SK-N-SH (cell line): ENCODE results near the gene GRB10. TPM values are rescaled to one million over a fixed set of nuclear protein-coding genes. Genes with fewer than 3 reads are reported as not detected.

Source experiments
- CTCF ChIA-PET: fragments of 300-600, 350-600 bp; formaldehyde crosslinking; extraction: SDS; loops from one replicate; lab custom pipeline; 2021; lab: Yijun Ruan, JAX
- POLR2A ChIA-PET: fragments of 350-600 bp; sonication (Branson Sonifier 250); formaldehyde crosslinking; extraction: SDS; loops from one replicate; lab custom pipeline; 2020; ENCODE audit warnings: antibody characterized with exemption, inconsistent platforms; lab: Yijun Ruan, JAX
- DNase-seq: peaks from one replicate; pipeline ENCODE4 v3.0.0; 2012
- H2AFZ ChIP-seq: fragments of 200-600 bp; sonication (generic); 2 replicates; pipeline ENCODE4 v1.8.1; 2016; ENCODE audit warnings: antibody characterized with exemption, mild to moderate bottlenecking, low read depth
- H3F3A ChIP-seq: fragments of 200-600 bp; sonication (generic); replicated peaks from 2 replicates; pipeline ENCODE3; 2016; ENCODE audit warnings: antibody characterized with exemption, mild to moderate bottlenecking; ENCODE audit not compliant: insufficient read depth
- H3K27ac ChIP-seq, 2 experiments: fragments of 200-500 bp in 1 of 2; fragments of 200-600 bp in 1 of 2; sonication (Bioruptor generic) in 1 of 2; sonication (generic), shearing (Covaris generic) in 1 of 2; 2 replicates each; pipeline versions ENCODE4 v1.5.1 to v1.6.1; 2014 to 2016; ENCODE audit warnings: low read depth in 2 of 2, inconsistent platforms in 1 of 2, low read length in 1 of 2, mild to moderate bottlenecking in 1 of 2, mixed read lengths in 1 of 2
- H3K27me3 ChIP-seq: fragments of 200-600 bp; sonication (generic), shearing (Covaris generic); 2 replicates; pipeline ENCODE4 v1.6.1; 2016; ENCODE audit warnings: mixed run types; ENCODE audit not compliant: insufficient read depth
- H3K36me3 ChIP-seq, 2 experiments: fragments of 200-500 bp in 1 of 2; fragments of 200-600 bp in 1 of 2; sonication (Bioruptor generic) in 1 of 2; sonication (generic) in 1 of 2; replicated peaks in 1 of 2; 2 replicates each; pipeline versions ENCODE3 to v1.5.1; 2014 to 2016; ENCODE audit warnings: low read length in 1 of 2, mild to moderate bottlenecking in 1 of 2; ENCODE audit not compliant: insufficient read depth in 2 of 2, control insufficient read depth in 1 of 2
- H3K4me1 ChIP-seq, 2 experiments: fragments of 200-500 bp in 1 of 2; fragments of 200-600 bp in 1 of 2; sonication (Bioruptor generic) in 1 of 2; sonication (generic), shearing (Covaris generic) in 1 of 2; 2 replicates each; pipeline versions ENCODE4 v1.5.1 to v1.6.1; 2014 to 2016; ENCODE audit warnings: low read depth in 1 of 2, low read length in 1 of 2, mixed run types in 1 of 2; ENCODE audit not compliant: insufficient read depth in 2 of 2, control insufficient read depth in 1 of 2
- H3K4me2 ChIP-seq: fragments of 200-600 bp; sonication (generic), shearing (Covaris generic); 2 replicates; pipeline ENCODE4 v1.6.1; 2017; ENCODE audit warnings: mixed run types
- H3K4me3 ChIP-seq, 2 experiments: fragments of 200-500 bp in 1 of 2; fragments of 200-600 bp in 1 of 2; sonication (Bioruptor generic) in 1 of 2; sonication (generic), shearing (Covaris generic) in 1 of 2; 2 replicates each; pipeline versions ENCODE4 v1.5.1 to v1.8.1; 2014 to 2016; ENCODE audit warnings: low read depth in 2 of 2, inconsistent platforms in 1 of 2, low read length in 1 of 2, mild to moderate bottlenecking in 1 of 2, mixed read lengths in 1 of 2, moderate library complexity in 1 of 2
- H3K79me2 ChIP-seq: fragments of 200-600 bp; sonication (generic); 2 replicates; pipeline ENCODE4 v1.8.1; 2017; ENCODE audit warnings: mild to moderate bottlenecking; ENCODE audit not compliant: insufficient read depth
- H3K9ac ChIP-seq: fragments of 200-600 bp; sonication (generic); 2 replicates; pipeline ENCODE4 v1.6.1; 2017; ENCODE audit warnings: mixed run types
- H3K9me2 ChIP-seq: fragments of 200-600 bp; sonication (generic); 2 replicates; pipeline ENCODE4 v1.6.1; 2017; ENCODE audit warnings: mixed run types
- H3K9me3 ChIP-seq: fragments of 200-600 bp; sonication (generic); 2 replicates; pipeline ENCODE4 v1.6.1; 2017; ENCODE audit warnings: mixed run types, mild to moderate bottlenecking, moderate library complexity
- H4K20me1 ChIP-seq: fragments of 200-600 bp; sonication (generic); 2 replicates; pipeline ENCODE4 v1.6.1; 2017; ENCODE audit warnings: mild to moderate bottlenecking, mixed run types; ENCODE audit not compliant: insufficient read depth
- CHD2 ChIP-seq: fragments of 150-350 bp; IDR thresholded peaks from 2 replicates; pipeline ENCODE4 v1.6.1; 2018; ENCODE audit warnings: low read length; ENCODE audit not compliant: partially characterized antibody
- CTCF ChIP-seq: fragments of 200-600 bp; sonication (generic); IDR thresholded peaks from 2 replicates; pipeline ENCODE4 v1.6.1; 2017; ENCODE audit warnings: antibody characterized with exemption, mild to moderate bottlenecking, moderate library complexity
- ELF1 ChIP-seq: IDR thresholded peaks from 2 replicates; pipeline ENCODE4 v1.4.0; 2012
- EZH2phosphoT487 ChIP-seq: fragments of 200-600 bp; sonication (generic); IDR thresholded peaks from 2 replicates; pipeline ENCODE4 v1.6.1; 2017; ENCODE audit warnings: low read depth, mixed run types, mild to moderate bottlenecking, antibody characterized with exemption, moderate library complexity, borderline replicate concordance
- FOXJ3 ChIP-seq: sonication (generic); formaldehyde crosslinking; IDR thresholded peaks from 2 replicates; pipeline ENCODE4 v1.5.1; 2020; ENCODE audit warnings: mild to moderate bottlenecking, missing genetic modification reagents
- FOXM1 ChIP-seq: IDR thresholded peaks from 2 replicates; pipeline ENCODE4 v1.4.0; 2012; ENCODE audit warnings: low read depth, mild to moderate bottlenecking
- GABPA ChIP-seq: IDR thresholded peaks from 2 replicates; pipeline ENCODE4 v1.4.0; 2012; ENCODE audit warnings: low read depth, mild to moderate bottlenecking
- IRF3 ChIP-seq: fragments of 150-350 bp; IDR thresholded peaks from 2 replicates; pipeline ENCODE4 v1.6.1; 2016; ENCODE audit warnings: mild to moderate bottlenecking, low read depth, low read length
- JUND ChIP-seq: IDR thresholded peaks from 2 replicates; pipeline ENCODE4 v1.4.0; 2012
- MAX ChIP-seq: IDR thresholded peaks from 2 replicates; pipeline ENCODE4 v1.4.0; 2012; ENCODE audit warnings: low read depth
- MXI1 ChIP-seq: IDR thresholded peaks from 2 replicates; pipeline ENCODE4 v1.6.1; 2012; ENCODE audit warnings: mild to moderate bottlenecking, low read depth, low read length, improper control_type of control experiment
- PBX3 ChIP-seq: IDR thresholded peaks from 2 replicates; pipeline ENCODE4; 2012
- RAD21 ChIP-seq: IDR thresholded peaks from 2 replicates; pipeline ENCODE4 v1.6.1; 2012; ENCODE audit warnings: mild to moderate bottlenecking, low read length
- RXRA ChIP-seq: IDR thresholded peaks from 2 replicates; pipeline ENCODE4 v1.4.0; 2012; ENCODE audit warnings: low read depth, mild to moderate bottlenecking, borderline replicate concordance
- SIN3A ChIP-seq: IDR thresholded peaks from 2 replicates; pipeline ENCODE4 v1.6.1; 2012; ENCODE audit warnings: low read depth, mild to moderate bottlenecking, low read length, moderate library complexity, borderline replicate concordance
- SMC3 ChIP-seq: IDR thresholded peaks from 2 replicates; pipeline ENCODE4 v1.6.1; 2012; ENCODE audit warnings: low read depth, low read length, improper control_type of control experiment
- TAF1 ChIP-seq: IDR thresholded peaks from 2 replicates; pipeline ENCODE4 v1.6.1; 2012; ENCODE audit warnings: low read depth, mild to moderate bottlenecking, low read length, moderate library complexity, borderline replicate concordance
- USF2 ChIP-seq: fragments of 150-350 bp; IDR thresholded peaks from 2 replicates; pipeline ENCODE4 v1.6.1; 2017; ENCODE audit warnings: antibody characterized with exemption, low read length, low read depth, borderline replicate concordance
- ZBTB33 ChIP-seq: IDR thresholded peaks from 2 replicates; pipeline ENCODE4 v1.4.0; 2012; ENCODE audit warnings: low read depth, borderline replicate concordance
- WGBS: methylation state at CpG from one replicate; pipeline ENCODE4 v1.1.6; 2017; ENCODE audit warnings: low lambda C conversion rate; 5-methylcytosine and 5-hydroxymethylcytosine counted together
- polyA plus RNA-seq, 3 experiments: library from polyadenylated mRNA; depleted of rRNA; stranded (reverse); fragments of >200 nt; gene quantifications; 2 replicates each; pipeline ENCODE4 v1.2.3, GENCODE V29; 2012

The GRB10 gene
- polyA plus RNA-seq, 1 of the 3 experiments (the other 2 are of a cell fraction): 5.1 TPM

- TF ChIP-seq ZBTB33 (no peak), RAD21 (no peak), SIN3A (no peak), FOXJ3 (CRISPR knock-in tag) (no peak), SMC3 (no peak), GABPA (no peak), RXRA (no peak), IRF3 (no peak), EZH2phosphoT487 (no peak), MXI1 (no peak), PBX3 (no peak)
Measured at GRCh38 chr7:50596484-50596883, 186.2 kb downstream of the GRB10 start (continued).

GRCh38 chr7:50595491-50596102 lies 187.1 kb downstream of the GRB10 start:
- no peaks in the 10 kb centered on the region for H3K27me3 ChIP-seq
- no peaks in the 10 kb centered on the region for H3F3A ChIP-seq
- H3K4me2 ChIP-seq: no peak overlapping the region
- 55% methylated on average over 5 of the region's 5 CpGs for WGBS
- no peak overlapping the region for H3K4me3 ChIP-seq
- no peaks in the 10 kb centered on the region for H3K79me2 ChIP-seq
- no peaks in the 10 kb centered on the region for H4K20me1 ChIP-seq
- H3K4me1 ChIP-seq: peaks cover 0 to 19% of the 10 kb centered on the region in 2 experiments; a peak in 1 of 4 replicates
- H2AFZ ChIP-seq: no peak overlapping the region
- ChIA-PET CTCF (interaction anchor here (0.5 to 7.5 kb wide), 35 partner anchors 8 to 391 kb away, joined by 3 to 64 read pairs (median 4); partner anchors contain the start of gene DDC), POLR2A (interaction anchor here (0.7 to 1.1 kb wide), 2 partner anchors 35 to 114 kb away, joined by 3 read pairs; no protein-coding TSS in a partner anchor)
- DNase-seq: peak; percentile 76
- peaks cover 2 to 40% of the 10 kb centered on the region in 2 experiments for H3K36me3 ChIP-seq
- no peaks in the 10 kb centered on the region for H3K9me3 ChIP-seq
- H3K9me2 ChIP-seq: no peaks in the 10 kb centered on the region
- H3K9ac ChIP-seq: no peak overlapping the region
- H3K27ac ChIP-seq: no peak overlapping the region
- TF ChIP-seq ELF1: no peak
- no peak for TF ChIP-seq MAX
- peak; percentile 47 for TF ChIP-seq SMC3
- TF ChIP-seq IRF3: no peak
- no peak for TF ChIP-seq JUND
- peak; percentile 73 for TF ChIP-seq CTCF
- no peak for TF ChIP-seq TAF1
- no peak for TF ChIP-seq FOXM1
- TF ChIP-seq ZBTB33: no peak
- TF ChIP-seq MXI1: peak; percentile 47; the same call in 1 of the 2 replicates
- peak; percentile 75 for TF ChIP-seq RAD21
- no peak for TF ChIP-seq USF2
- TF ChIP-seq CHD2: no peak
